Lower leg skin (tissue), 4 donors: Measurements from ENCODE around the gene ZFYVE26. TPM values are rescaled to one million over a fixed set of nuclear protein-coding genes. Genes with fewer than 3 reads are reported as not detected.
"Not testable (repeated sequence)": the region's sequence is repeated elsewhere in the genome, so short reads cannot be mapped to it uniquely, and the experiment has no call there.

ENCODE experiments used
- DNase-seq, 2 donors: peaks; one replicate each; pipeline ENCODE4 v3.0.0-alpha.2; 2019; ENCODE audit warnings: low spot score in 2 of 2
- H3K4me3 ChIP-seq: fragments of 200-600 bp; sonication (generic); 2 replicates; pipeline ENCODE4 v1.5.1; 2017; ENCODE audit warnings: mild to moderate bottlenecking, low read depth; ENCODE audit not compliant: poor library complexity, severe bottlenecking
- CTCF ChIP-seq, 3 donors: fragments of 450-650 bp; IDR thresholded peaks; one replicate each; pipeline ENCODE4 v1.5.1; 2016; ENCODE audit warnings: antibody characterized with exemption in 3 of 3, mild to moderate bottlenecking in 3 of 3, moderate library complexity in 2 of 3
- POLR2A ChIP-seq, 2 donors: fragments of 450-650 bp; IDR thresholded peaks; one replicate each; pipeline ENCODE4 v1.6.1; 2016 to 2017; ENCODE audit warnings: antibody characterized with exemption in 2 of 2, mild to moderate bottlenecking in 1 of 2, moderate library complexity in 1 of 2
- WGBS, 2 donors: methylation state at CpG; one replicate each; pipeline ENCODE4 v1.1.5; 2018; 5-methylcytosine and 5-hydroxymethylcytosine counted together
- intact Hi-C: fragments of 100-400 bp; cut with DNase I; formaldehyde crosslinking; loops from one replicate; pipeline ENCODE4 v1.15.0; 2023; ENCODE audit warnings: low total_unique reads
- total RNA-seq, 4 donors: library from RNA; depleted of rRNA; stranded (reverse); fragments of >200 nt; gene quantifications; one replicate each; pipeline ENCODE4 v1.1.0, GENCODE V29; 2016

The ZFYVE26 gene
- total RNA-seq, 4 donors from 2014 or later: 13.0 to 34.6 (median 21.8) TPM

GRCh38 chr14:67704484-67705089 is 111.8 kb downstream of the ZFYVE26 start:
- WGBS, 2 donors: 0 to 2% methylated on average over 3 of the region's 3 CpGs
- no peak for DNase-seq
- intact Hi-C loops: no loop called here
- H3K4me3 ChIP-seq: no peak overlapping the region
- peak in 1 of 3 donors; percentile 61 for TF ChIP-seq CTCF (IDR thresholded peaks at IDR 0.05)
- TF ChIP-seq POLR2A (IDR thresholded peaks at IDR 0.05): no peak

- WGBS, 2 donors: 49 to 54% methylated on average over 3 of the region's 3 CpGs
- no peak overlapping the region for H3K4me3 ChIP-seq
- DNase-seq: no peak
- no peak for TF ChIP-seq POLR2A (IDR thresholded peaks at IDR 0.05)
- intact Hi-C loops: no loop called here
Measured at GRCh38 chr14:67703997-67704396, 112.4 kb downstream of the ZFYVE26 start.

- 70 to 74% methylated on average over 8 of the region's 8 CpGs for WGBS, 2 donors
- intact Hi-C loops, H3K4me3 ChIP-seq, DNase-seq: not testable (repeated sequence)
Measured at GRCh38 chr14:67701492-67701891, 114.9 kb downstream of the ZFYVE26 start, which contains the start of gene RDH12. Gene RDH12 (plus strand): TSS chr14:67701886. CDS start chr14:67722643, 20,757 bp downstream.

GRCh38 chr14:67698179-67698578 is 118.2 kb downstream of the ZFYVE26 start:
- no peak overlapping the region for H3K4me3 ChIP-seq
- 64 to 87% methylated on average over 1 of the region's 1 CpG for WGBS, 2 donors
- DNase-seq: no peak
- TF ChIP-seq POLR2A (IDR thresholded peaks at IDR 0.05) (no peak), CTCF (IDR thresholded peaks at IDR 0.05) (no peak)
- intact Hi-C loops: no loop called here

- no peak overlapping the region for H3K4me3 ChIP-seq
Measured at GRCh38 chr14:67697006-67697405, 119.4 kb downstream of the ZFYVE26 start.

More at GRCh38 chr14:67697006-67697405, 119.4 kb downstream of the ZFYVE26 start:
- no peak for DNase-seq
- intact Hi-C loops: no loop called here
- TF ChIP-seq CTCF (IDR thresholded peaks at IDR 0.05) (no peak), POLR2A (IDR thresholded peaks at IDR 0.05) (no peak)
- 79 to 80% methylated on average over 4 of the region's 4 CpGs for WGBS, 2 donors

Other genes with a start within 250 kb of the ZFYVE26 start
- 10 to 100 TPM; 22.1 to 31.4 (median 29.2) TPM for gene PIGH, start 216.3 kb downstream of the ZFYVE26 start, total RNA-seq
- gene ARG2, start 196.7 kb downstream of the ZFYVE26 start, total RNA-seq: 1 to 10 TPM; 3.5 to 6.8 (median 5.2) TPM
- gene VTI1B, start 142.0 kb downstream of the ZFYVE26 start, total RNA-seq: 10 to 100 TPM; 39.9 to 52.6 (median 47.4) TPM
- 10 to 100 TPM; 34.5 to 72.3 (median 49.1) TPM for gene RDH11, start 120.8 kb downstream of the ZFYVE26 start, total RNA-seq
- gene RDH12, start 114.7 kb downstream of the ZFYVE26 start, total RNA-seq: 100 to 1,000 TPM in 2 of 4 donors, 10 to 100 TPM in 2; 70.4 to 106 (median 87.6) TPM
- gene RAD51B, start 3.2 kb upstream of the ZFYVE26 start, total RNA-seq: 10 to 100 TPM in 3 of 4 donors, 1 to 10 TPM in 1; 6.1 to 27.2 (median 13.6) TPM